IPS DF 6.9 (cell line): ENCODE data around the gene TMTC2.

Source experiments
- DNase-seq: peaks from one replicate; pipeline ENCODE4 v3.0.0-alpha.2; 2013; ENCODE audit warnings: low read depth, low spot score
- H3K27ac ChIP-seq: one replicate; pipeline ENCODE4 v1.5.1; 2013; ENCODE audit warnings: low read length, control low read depth
- H3K27me3 ChIP-seq: 2 replicates; pipeline ENCODE4 v1.6.1; 2013; ENCODE audit warnings: mild to moderate bottlenecking, low read length; ENCODE audit not compliant: control insufficient read depth, insufficient read depth
- H3K36me3 ChIP-seq: 2 replicates; pipeline ENCODE4 v1.6.1; 2013; ENCODE audit warnings: low read length; ENCODE audit not compliant: control insufficient read depth, insufficient read depth
- H3K4me1 ChIP-seq: 2 replicates; pipeline ENCODE4 v1.6.1; 2013; ENCODE audit warnings: low read length; ENCODE audit not compliant: control insufficient read depth, insufficient read depth
- H3K4me3 ChIP-seq: 2 replicates; pipeline ENCODE4 v1.5.1; 2013; ENCODE audit warnings: mild to moderate bottlenecking, low read length
- H3K9me3 ChIP-seq: 2 replicates; pipeline ENCODE4 v1.6.1; 2013; ENCODE audit warnings: low read length, inconsistent platforms; ENCODE audit not compliant: control insufficient read depth, insufficient read depth
- WGBS: extraction: QIAGEN DNeasy Blood & Tissue Kit; methylation state at CpG from one replicate; pipeline ENCODE4 v1.1.7; 2013; ENCODE audit warnings: mixed read lengths, missing lambda C conversion rate; ENCODE audit not compliant: insufficient read length, insufficient coverage; 5-methylcytosine and 5-hydroxymethylcytosine counted together

TMTC2 gene

DNA sequence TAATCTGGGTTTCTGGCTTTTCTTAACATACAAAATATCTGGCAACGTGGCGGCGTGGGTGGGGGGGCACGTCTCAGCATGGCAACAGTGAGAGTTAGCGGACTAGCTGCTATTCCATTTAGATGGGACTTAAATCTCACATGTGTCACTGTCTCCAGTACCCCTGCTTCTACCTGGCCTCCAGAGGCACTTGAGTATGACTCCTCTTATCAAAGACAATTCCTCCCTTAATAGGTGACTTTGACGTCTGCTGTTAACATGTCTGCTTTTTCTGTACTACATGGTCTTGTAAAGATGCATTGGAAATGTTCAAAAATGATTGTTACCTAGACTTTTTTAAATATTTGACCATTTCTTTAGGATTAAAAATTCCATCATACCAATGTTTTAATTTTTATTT is 456.2 kb downstream of the TMTC2 start:
- H3K4me3 ChIP-seq = no peak overlapping the region
- no peaks in the 10 kb centered on the region for H3K36me3 ChIP-seq
- no peaks in the 10 kb centered on the region for H3K4me1 ChIP-seq
- no peak overlapping the region for H3K27ac ChIP-seq
- no CpG with 5 or more reads among the region's 6 CpGs for WGBS
- H3K27me3 ChIP-seq = no peaks in the 10 kb centered on the region
- H3K9me3 ChIP-seq = no peaks in the 10 kb centered on the region
- DNase-seq = no peak

DNA sequence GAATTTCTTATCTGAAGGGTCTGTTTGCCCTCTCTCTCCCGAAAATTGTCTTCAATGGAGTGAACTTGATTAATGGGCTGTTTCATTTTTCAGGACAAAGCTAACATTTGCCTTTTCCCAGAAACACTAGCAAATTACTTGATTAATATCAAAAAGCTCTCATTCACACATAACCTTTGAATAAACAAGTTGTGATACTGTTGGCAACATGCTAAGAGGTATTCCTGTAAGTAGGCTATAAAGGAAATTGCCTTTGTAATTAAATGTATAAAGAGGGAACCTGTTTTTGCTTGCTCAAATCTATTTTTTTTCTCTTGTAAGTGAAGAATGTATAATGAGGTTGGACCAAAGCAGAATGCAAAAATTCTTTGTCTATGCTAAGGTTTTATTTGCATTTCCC is 457.2 kb downstream of the TMTC2 start:
- Histone ChIP-seq H3K9me3 (no peaks in the 10 kb centered on the region), H3K4me1 (no peaks in the 10 kb centered on the region), H3K27ac (no peak overlapping the region), H3K27me3 (no peaks in the 10 kb centered on the region), H3K4me3 (no peak overlapping the region), H3K36me3 (no peaks in the 10 kb centered on the region)
- WGBS = no CpG with 5 or more reads among the region's 1 CpG
- DNase-seq = no peak

DNA sequence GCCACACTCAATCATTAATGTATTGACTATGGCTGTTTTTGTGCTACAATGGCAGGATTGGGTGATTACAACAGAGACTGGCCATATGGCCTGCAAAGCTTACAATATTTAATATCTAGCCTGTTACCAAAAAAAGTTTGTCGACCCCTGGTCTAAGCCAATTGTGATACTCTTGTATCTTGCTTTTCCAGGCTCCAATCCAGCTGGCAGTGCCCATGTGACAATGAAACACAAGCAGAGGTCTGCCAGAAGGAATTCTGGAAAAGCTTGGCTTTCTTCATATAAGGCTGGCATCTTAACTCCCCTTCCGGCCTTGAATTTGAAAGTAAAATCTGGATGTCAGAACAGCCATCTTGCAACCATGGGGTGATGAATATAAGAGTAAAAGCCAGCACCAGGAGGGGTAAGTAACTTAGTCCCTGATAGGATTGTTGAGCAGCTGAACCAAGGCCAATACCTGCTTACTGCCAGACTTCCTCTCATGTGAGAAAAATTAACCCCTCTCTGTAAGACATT is 458.7 kb downstream of the TMTC2 start:
- Histone ChIP-seq H3K27ac (no peak overlapping the region), H3K9me3 (no peaks in the 10 kb centered on the region), H3K36me3 (no peaks in the 10 kb centered on the region), H3K27me3 (no peaks in the 10 kb centered on the region), H3K4me3 (no peak overlapping the region), H3K4me1 (no peaks in the 10 kb centered on the region)
- no CpG with 5 or more reads among the region's 2 CpGs for WGBS
- no peak for DNase-seq

DNA sequence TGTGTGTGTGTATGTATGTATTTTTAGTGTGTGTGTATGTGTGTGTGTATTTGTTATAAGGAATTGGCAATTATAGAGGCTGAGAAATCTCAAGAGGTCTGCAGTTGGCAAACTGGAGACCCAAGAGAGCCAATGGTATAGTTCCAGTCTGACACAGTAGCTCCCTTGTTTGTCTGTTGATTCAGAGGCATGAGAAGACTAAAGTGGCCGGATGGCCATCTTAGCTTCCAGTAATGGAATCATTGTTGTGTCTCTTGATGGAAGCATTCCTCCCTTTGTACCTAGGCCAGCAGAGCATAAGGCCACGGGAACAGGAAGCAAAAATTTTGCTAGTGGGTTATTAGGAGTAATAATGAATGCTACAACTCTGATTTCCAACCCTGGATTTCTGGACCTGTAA is 460.6 kb downstream of the TMTC2 start:
- Histone ChIP-seq H3K27ac (no peak overlapping the region), H3K4me1 (no peaks in the 10 kb centered on the region; the same call in 1 of the 2 replicates), H3K27me3 (no peaks in the 10 kb centered on the region), H3K4me3 (no peak overlapping the region), H3K36me3 (no peaks in the 10 kb centered on the region), H3K9me3 (no peaks in the 10 kb centered on the region)
- no peak for DNase-seq
- no CpG with 5 or more reads among the region's 2 CpGs for WGBS

DNA sequence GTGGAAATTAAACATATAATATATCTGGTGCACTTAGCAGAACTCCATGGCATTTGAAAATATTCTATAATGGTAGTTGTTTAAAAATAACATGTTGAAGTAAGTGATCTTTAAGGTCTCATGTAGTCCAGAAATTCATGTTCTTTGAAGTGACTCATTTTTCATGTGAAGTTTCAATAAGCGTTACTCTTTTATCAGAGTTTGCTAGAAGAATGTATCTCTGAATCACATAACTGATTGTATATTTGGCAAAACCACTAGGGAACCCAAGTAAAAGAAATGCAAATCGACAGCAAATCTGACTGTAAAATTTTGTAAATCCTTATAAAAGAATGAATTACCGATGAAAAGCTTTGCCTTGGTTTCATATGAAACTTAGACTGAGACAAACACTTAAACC is 463.3 kb downstream of the TMTC2 start:
- DNase-seq = no peak
- H3K27me3 ChIP-seq = no peaks in the 10 kb centered on the region
- H3K9me3 ChIP-seq = no peaks in the 10 kb centered on the region
- no peak overlapping the region for H3K27ac ChIP-seq
- no peak overlapping the region for H3K4me3 ChIP-seq
- no peaks in the 10 kb centered on the region for H3K36me3 ChIP-seq
- no CpG with 5 or more reads among the region's 3 CpGs for WGBS
- H3K4me1 ChIP-seq = no peaks in the 10 kb centered on the region; the same call in 1 of the 2 replicates

DNA sequence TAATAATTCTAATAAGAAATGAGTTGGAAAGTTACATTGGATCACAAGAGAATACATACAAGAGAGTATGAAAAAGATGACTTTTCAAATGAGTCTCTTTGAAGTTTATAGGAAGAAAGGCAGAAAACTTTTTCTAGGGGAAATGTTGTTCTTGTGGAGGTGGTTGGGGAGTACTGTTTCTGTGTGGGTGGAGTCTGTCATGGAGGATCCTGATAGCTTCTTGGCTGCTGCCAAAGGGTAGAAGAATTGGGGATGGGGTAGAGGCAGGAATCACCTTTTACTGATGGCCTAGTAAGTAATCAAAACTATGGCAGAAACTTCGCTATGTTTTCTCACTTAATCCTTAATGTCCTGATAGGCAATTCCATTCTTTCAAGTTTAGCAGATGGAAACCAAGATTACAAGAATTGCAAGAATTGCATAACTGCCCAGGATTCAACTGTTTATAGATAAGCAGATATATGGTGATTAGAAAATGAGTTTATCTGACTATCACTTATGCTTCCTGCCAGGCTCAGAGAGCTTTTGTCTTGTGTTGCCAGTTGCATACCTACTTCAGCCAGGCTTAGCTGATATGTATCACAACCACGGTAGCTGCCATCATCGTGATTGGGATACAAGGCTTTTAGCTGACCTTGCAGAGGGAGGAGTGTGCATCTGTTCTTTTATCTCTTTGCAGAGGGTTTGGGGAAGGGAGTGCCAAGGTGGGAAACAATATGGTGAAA is 463.9 kb downstream of the TMTC2 start:
- H3K4me3 ChIP-seq = no peak overlapping the region
- no peaks in the 10 kb centered on the region; the same call in 1 of the 2 replicates for H3K4me1 ChIP-seq
- no CpG with 5 or more reads among the region's 3 CpGs for WGBS
- H3K27ac ChIP-seq = no peak overlapping the region
- no peaks in the 10 kb centered on the region for H3K9me3 ChIP-seq
- no peaks in the 10 kb centered on the region for H3K36me3 ChIP-seq
- no peak for DNase-seq
- H3K27me3 ChIP-seq = no peaks in the 10 kb centered on the region

DNA sequence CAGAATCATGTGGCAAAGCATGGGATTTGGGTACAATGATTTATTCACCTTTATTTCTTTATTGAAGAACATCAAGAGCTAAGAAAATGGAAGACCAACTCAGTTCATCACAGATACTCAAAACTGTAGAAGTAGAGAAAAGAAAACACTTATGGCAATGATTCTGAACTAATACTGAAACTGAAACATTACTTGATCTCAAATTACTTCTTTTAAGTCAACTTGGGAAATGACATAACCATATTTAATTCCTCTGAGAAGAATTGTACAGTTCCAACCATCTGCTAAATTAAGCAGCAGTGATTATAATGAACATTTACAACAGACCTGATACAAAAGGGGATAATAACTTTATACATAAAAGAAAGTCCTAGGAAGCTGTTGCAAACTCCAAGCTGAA is 466.5 kb downstream of the TMTC2 start:
- Histone ChIP-seq H3K27ac (no peak overlapping the region), H3K9me3 (no peaks in the 10 kb centered on the region), H3K27me3 (no peaks in the 10 kb centered on the region), H3K4me3 (no peak overlapping the region), H3K36me3 (no peaks in the 10 kb centered on the region), H3K4me1 (no peaks in the 10 kb centered on the region; the same call in 1 of the 2 replicates)
- no peak for DNase-seq

DNA sequence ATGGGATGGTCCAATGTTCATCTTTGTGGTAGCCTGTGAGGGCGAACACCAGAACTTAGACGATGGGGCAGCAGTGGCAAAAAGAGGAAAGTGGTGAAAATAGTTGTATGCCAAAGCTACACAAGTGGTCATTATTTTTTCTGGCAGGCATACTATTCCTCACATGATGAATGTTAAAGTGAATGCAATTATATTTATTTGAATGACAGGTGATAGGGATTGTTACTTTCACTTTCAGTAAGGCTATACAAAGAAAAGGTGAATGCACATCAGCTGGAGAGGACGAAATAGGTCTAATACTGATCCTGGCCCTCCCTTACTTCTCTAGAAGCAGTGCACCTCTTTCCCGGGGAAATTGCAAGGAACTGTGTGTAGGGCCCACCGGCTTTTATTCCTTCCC is 470.1 kb downstream of the TMTC2 start:
- Histone ChIP-seq H3K4me1 (no peaks in the 10 kb centered on the region), H3K9me3 (no peaks in the 10 kb centered on the region), H3K4me3 (no peak overlapping the region), H3K27ac (no peak overlapping the region), H3K27me3 (no peaks in the 10 kb centered on the region), H3K36me3 (no peaks in the 10 kb centered on the region)
- no peak for DNase-seq
- WGBS = no CpG with 5 or more reads among the region's 5 CpGs

DNA sequence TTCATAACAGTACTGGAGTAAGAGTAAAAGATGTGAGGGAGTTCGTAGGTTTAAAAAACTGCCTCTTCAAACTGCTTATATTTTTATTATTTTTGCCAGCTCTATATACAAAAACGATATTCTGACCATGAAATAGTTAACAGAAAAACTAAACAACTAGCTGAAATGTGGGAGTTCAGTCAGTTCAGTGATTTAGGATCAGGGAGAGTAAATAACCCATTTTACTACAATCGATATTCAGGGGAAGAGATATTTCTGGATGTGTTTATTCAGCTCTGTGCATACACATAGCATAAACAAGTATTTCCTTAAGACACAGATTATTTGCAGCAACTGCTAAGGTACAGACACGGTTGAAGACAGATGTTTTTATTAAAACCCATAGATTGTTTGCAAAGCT is 470.9 kb downstream of the TMTC2 start:
- H3K36me3 ChIP-seq = no peaks in the 10 kb centered on the region
- DNase-seq = no peak
- WGBS = no CpG with 5 or more reads among the region's 4 CpGs

DNA sequence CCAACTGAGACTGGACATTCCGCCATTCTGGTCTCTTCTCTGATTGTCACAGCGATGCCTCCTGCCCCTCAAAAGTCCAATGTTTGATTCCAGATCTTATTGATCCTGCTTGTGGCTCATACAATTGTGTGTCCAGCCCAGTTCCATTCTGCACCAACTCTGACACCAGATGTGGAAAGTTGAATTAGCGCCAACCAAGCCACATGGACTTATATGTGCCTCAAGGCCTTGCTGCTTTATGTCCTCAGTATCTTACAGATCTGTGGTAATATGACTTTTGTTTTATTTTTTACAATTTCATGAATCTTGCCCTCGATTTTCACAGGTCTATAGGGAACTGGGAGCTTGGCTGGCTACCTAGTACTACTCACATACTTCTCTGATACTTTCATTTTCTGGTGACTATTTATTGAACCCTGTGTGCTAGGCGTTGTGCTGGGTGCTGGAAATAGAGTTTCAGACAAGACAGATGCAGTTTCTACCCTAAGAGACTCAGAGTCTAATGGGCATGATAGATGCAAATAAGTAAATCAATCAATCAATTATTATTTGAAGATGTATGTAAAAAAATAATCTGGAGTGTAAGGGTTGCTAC is 472.0 kb downstream of the TMTC2 start:
- no peak for DNase-seq

More for the DNA sequence above, 470.9 kb downstream of the TMTC2 start:
- H3K4me1 ChIP-seq = no peaks in the 10 kb centered on the region
- H3K27me3 ChIP-seq = no peaks in the 10 kb centered on the region
- H3K9me3 ChIP-seq = no peaks in the 10 kb centered on the region
- no peak overlapping the region for H3K27ac ChIP-seq
- H3K4me3 ChIP-seq = no peak overlapping the region

DNA sequence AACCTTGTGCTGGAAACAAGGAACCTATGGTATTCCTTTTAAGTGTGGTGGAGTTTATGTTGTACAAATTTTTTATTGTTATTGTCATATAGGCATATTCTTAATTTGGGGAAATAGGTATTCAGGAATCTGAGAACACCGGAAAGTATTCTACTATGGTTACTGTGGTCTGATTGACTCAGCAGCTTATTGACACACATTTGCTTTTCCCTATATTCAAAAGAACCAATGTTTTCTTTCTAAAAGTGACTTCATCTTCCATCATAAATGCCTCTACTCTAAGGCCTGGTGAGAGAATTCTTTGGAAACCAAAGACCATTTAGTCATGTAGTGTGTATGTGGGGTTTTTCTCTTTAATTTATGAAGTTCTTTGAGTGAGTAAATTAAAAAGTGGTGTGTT is 474.8 kb downstream of the TMTC2 start:
- Histone ChIP-seq H3K27ac (no peak overlapping the region), H3K4me3 (no peak overlapping the region), H3K9me3 (no peaks in the 10 kb centered on the region), H3K27me3 (no peaks in the 10 kb centered on the region), H3K4me1 (no peaks in the 10 kb centered on the region), H3K36me3 (no peaks in the 10 kb centered on the region)
- no peak for DNase-seq
- no CpG with 5 or more reads among the region's 1 CpG for WGBS

More for the DNA sequence above, 472.0 kb downstream of the TMTC2 start:
- Histone ChIP-seq H3K4me1 (no peaks in the 10 kb centered on the region), H3K27ac (no peak overlapping the region), H3K27me3 (no peaks in the 10 kb centered on the region), H3K9me3 (no peaks in the 10 kb centered on the region), H3K4me3 (no peak overlapping the region), H3K36me3 (no peaks in the 10 kb centered on the region)
- no CpG with 5 or more reads among the region's 5 CpGs for WGBS
